Astrocyte (in vitro differentiated cells and primary cell): Measurements from ENCODE around the gene LMX1A. TPM values are rescaled to one million over a fixed set of nuclear protein-coding genes. Genes with fewer than 3 reads are reported as not detected.

Experiments used
- DNase-seq: peaks from one replicate; pipeline ENCODE4 v3.0.0-alpha.2; 2010; ENCODE audit warnings: low read depth
- FAIRE-seq: peaks from 2 replicates; lab custom pipeline; 2011; peaks lifted over from hg19 to GRCh38; lab: Jason Lieb, UNC
- H2AFZ ChIP-seq: 2 replicates; pipeline ENCODE4 v1.6.0; 2012; ENCODE audit warnings: low read depth, low read length, inconsistent platforms
- H3K27ac ChIP-seq: 2 replicates; pipeline ENCODE4 v1.5.1; 2011; ENCODE audit warnings: low read depth, low read length, inconsistent platforms
- H3K27me3 ChIP-seq: 2 replicates; pipeline ENCODE4 v1.6.0; 2011; ENCODE audit warnings: low read length, inconsistent platforms; ENCODE audit not compliant: insufficient read depth
- H3K36me3 ChIP-seq: 2 replicates; pipeline ENCODE4 v1.5.1; 2011; ENCODE audit warnings: low read length, inconsistent platforms; ENCODE audit not compliant: insufficient read depth
- H3K4me1 ChIP-seq: 2 replicates; pipeline ENCODE4 v1.5.1; 2011; ENCODE audit warnings: low read length, inconsistent platforms; ENCODE audit not compliant: insufficient read depth
- H3K4me2 ChIP-seq: 2 replicates; pipeline ENCODE4 v1.6.0; 2012; ENCODE audit warnings: low read length, inconsistent platforms
- H3K4me3 ChIP-seq: 2 replicates; pipeline ENCODE4 v1.5.1; 2011; ENCODE audit warnings: low read depth, mild to moderate bottlenecking, low read length, inconsistent platforms; ENCODE audit not compliant: insufficient read depth
- H3K79me2 ChIP-seq: 2 replicates; pipeline ENCODE4 v1.6.0; 2012; ENCODE audit warnings: mild to moderate bottlenecking, low read length, inconsistent platforms; ENCODE audit not compliant: insufficient read depth
- H3K9ac ChIP-seq: 2 replicates; pipeline ENCODE4 v1.6.0; 2012; ENCODE audit warnings: mild to moderate bottlenecking, low read length, inconsistent platforms
- H3K9me3 ChIP-seq: 2 replicates; pipeline ENCODE4 v1.5.1; 2012; ENCODE audit warnings: low read depth, mild to moderate bottlenecking, low read length, inconsistent platforms; ENCODE audit not compliant: insufficient read depth
- H4K20me1 ChIP-seq: 2 replicates; pipeline ENCODE4 v1.6.0; 2012; ENCODE audit warnings: low read length, inconsistent platforms; ENCODE audit not compliant: insufficient read depth
- H3K27ac Mint-ChIP-seq: one replicate; pipeline ENCODE4 v1.8.0; 2021; ENCODE audit warnings: mild to moderate bottlenecking, mixed read lengths; ENCODE audit not compliant: unreplicated experiment
- H3K27me3 Mint-ChIP-seq: one replicate; pipeline ENCODE4 v1.8.0; 2021; ENCODE audit warnings: low read depth, mixed read lengths; ENCODE audit not compliant: unreplicated experiment
- H3K36me3 Mint-ChIP-seq: one replicate; pipeline ENCODE4 v1.8.0; 2021; ENCODE audit warnings: low read depth, mixed read lengths; ENCODE audit not compliant: unreplicated experiment
- H3K4me1 Mint-ChIP-seq: one replicate; pipeline ENCODE4 v1.8.0; 2021; ENCODE audit warnings: low read depth, mixed read lengths; ENCODE audit not compliant: unreplicated experiment
- H3K4me3 Mint-ChIP-seq: one replicate; pipeline ENCODE4 v1.8.0; 2021; ENCODE audit warnings: mild to moderate bottlenecking, moderate library complexity, mixed read lengths; ENCODE audit not compliant: unreplicated experiment
- H3K9me3 Mint-ChIP-seq: one replicate; pipeline ENCODE4 v1.8.0; 2021; ENCODE audit warnings: mild to moderate bottlenecking, mixed read lengths; ENCODE audit not compliant: unreplicated experiment
- CTCF ChIP-seq: IDR thresholded peaks from 2 replicates; pipeline ENCODE4 v1.5.1; 2011; ENCODE audit warnings: low read depth, mild to moderate bottlenecking, inconsistent platforms, low read length, moderate library complexity; ENCODE audit not compliant: insufficient read depth
- EZH2 ChIP-seq: IDR thresholded peaks from 2 replicates; pipeline ENCODE4 v1.6.1; 2012; ENCODE audit warnings: mild to moderate bottlenecking, low read length, inconsistent platforms; ENCODE audit not compliant: insufficient read depth
- total RNA-seq: library from RNA; stranded (reverse); gene quantifications from 2 replicates; pipeline ENCODE4 v1.2.1, GENCODE V29; 2021

LMX1A gene
- total RNA-seq, 1 donor from 2014 or later: not detected

GRCh38 chr1:165241321-165241720 lies 115.2 kb downstream of the LMX1A start:
- Mint-ChIP-seq H3K9me3 (no peaks in the 10 kb centered on the region), H3K4me3 (no peak overlapping the region), H3K27me3 (peaks cover 54% of the 10 kb centered on the region), H3K36me3 (no peaks in the 10 kb centered on the region), H3K27ac (no peak overlapping the region), H3K4me1 (no peaks in the 10 kb centered on the region)
- Histone ChIP-seq H3K27me3 (peaks cover 9% of the 10 kb centered on the region), H4K20me1 (no peaks in the 10 kb centered on the region), H3K9ac (no peak overlapping the region), H3K9me3 (no peaks in the 10 kb centered on the region), H3K4me1 (no peaks in the 10 kb centered on the region), H3K36me3 (no peaks in the 10 kb centered on the region), H3K27ac (no peak overlapping the region), H3K4me2 (no peak overlapping the region), H2AFZ (no peak overlapping the region), H3K79me2 (no peaks in the 10 kb centered on the region), H3K4me3 (no peak overlapping the region)
- TF ChIP-seq CTCF (no peak), EZH2 (no peak)
- FAIRE-seq: no peak
- no peak for DNase-seq

- Histone ChIP-seq H3K27me3 (peaks cover 17% of the 10 kb centered on the region), H3K9ac (no peak overlapping the region), H3K9me3 (no peaks in the 10 kb centered on the region), H4K20me1 (no peaks in the 10 kb centered on the region), H3K4me3 (no peak overlapping the region), H3K4me2 (no peak overlapping the region), H3K36me3 (no peaks in the 10 kb centered on the region), H3K79me2 (no peaks in the 10 kb centered on the region), H3K4me1 (no peaks in the 10 kb centered on the region), H2AFZ (no peak overlapping the region), H3K27ac (no peak overlapping the region)
- TF ChIP-seq CTCF: no peak
- TF ChIP-seq EZH2: no peak
- no peak for DNase-seq
- FAIRE-seq: no peak
- Mint-ChIP-seq H3K4me1 (no peaks in the 10 kb centered on the region), H3K9me3 (no peaks in the 10 kb centered on the region), H3K27me3 (peaks cover 59% of the 10 kb centered on the region), H3K36me3 (no peaks in the 10 kb centered on the region), H3K4me3 (no peak overlapping the region), H3K27ac (no peak overlapping the region)
These were observed 116.0 kb downstream of the LMX1A start for GRCh38 chr1:165240492-165240891.

GRCh38 chr1:165239873-165240272 lies 116.6 kb downstream of the LMX1A start:
- TF ChIP-seq EZH2 (no peak), CTCF (no peak)
- no peaks in the 10 kb centered on the region for H3K9me3 Mint-ChIP-seq
- no peak overlapping the region for H3K27ac Mint-ChIP-seq
- Histone ChIP-seq H3K27ac (no peak overlapping the region), H3K36me3 (no peaks in the 10 kb centered on the region), H3K9ac (no peak overlapping the region), H3K27me3 (peaks cover 20% of the 10 kb centered on the region), H4K20me1 (no peaks in the 10 kb centered on the region), H3K4me2 (no peak overlapping the region), H3K4me1 (no peaks in the 10 kb centered on the region), H3K9me3 (no peaks in the 10 kb centered on the region), H2AFZ (no peak overlapping the region), H3K79me2 (no peaks in the 10 kb centered on the region), H3K4me3 (no peak overlapping the region)
- no peak overlapping the region for H3K4me3 Mint-ChIP-seq
- FAIRE-seq: no peak
- no peaks in the 10 kb centered on the region for H3K36me3 Mint-ChIP-seq
- H3K4me1 Mint-ChIP-seq: peaks cover 1% of the 10 kb centered on the region
- DNase-seq: no peak
- H3K27me3 Mint-ChIP-seq: peaks cover 62% of the 10 kb centered on the region
